Measurements from ENCODE around the gene TOMM40. TPM values are rescaled to one million over a fixed set of nuclear protein-coding genes. Genes with fewer than 3 reads are reported as not detected.

The TOMM40 gene
- total and polyA plus RNA-seq, 2 of the 13 experiments (the other 11 are each of a cell fraction or from before 2014, with no cell fraction given) = 72.0 to 110 TPM

GRCh38 chr19:44905437-44906160 is 14.5 kb downstream of the TOMM40 start, which contains the start of gene APOE (continued):
- TF ChIP-seq CERS6 (CRISPR knock-in tag; IDR thresholded peaks at IDR 0.05) = no peak
- no peak for TF ChIP-seq CSRNP1 (CRISPR knock-in tag; IDR thresholded peaks at IDR 0.05)
- TF ChIP-seq SP4 (CRISPR knock-in tag; IDR thresholded peaks at IDR 0.05) = peak; percentile 58; the same call in 1 of the 2 replicates
- no peak for TF ChIP-seq ZNF530 (CRISPR knock-in tag; IDR thresholded peaks at IDR 0.05; ENCODE audit: low read depth)
- TF ChIP-seq ZGPAT (CRISPR knock-in tag; IDR thresholded peaks at IDR 0.05) = peak; percentile 50; the same call in 1 of the 2 replicates
- TF ChIP-seq SAFB2 (CRISPR knock-in tag; IDR thresholded peaks at IDR 0.05; ENCODE audit: borderline replicate concordance, low read depth) = no peak
- peak; percentile 23; the same call in 1 of the 2 replicates for TF ChIP-seq ZFY (CRISPR knock-in tag; IDR thresholded peaks at IDR 0.05)
- TF ChIP-seq MNT (IDR thresholded peaks at IDR 0.05) = no peak
- TF ChIP-seq ZNF616 (CRISPR knock-in tag; IDR thresholded peaks at IDR 0.05; ENCODE audit: low read depth) = no peak
- TF ChIP-seq ZNF558 (CRISPR knock-in tag; IDR thresholded peaks at IDR 0.05; ENCODE audit: borderline replicate concordance) = no peak
- no peak for TF ChIP-seq TBL1XR1 (IDR thresholded peaks at IDR 0.05; ENCODE audit: borderline replicate concordance, low read length, partially characterized antibody)
- TF ChIP-seq ZNF557 (CRISPR knock-in tag; IDR thresholded peaks at IDR 0.05) = no peak
- no peak for TF ChIP-seq KDM1A (CRISPR knock-in tag; IDR thresholded peaks at IDR 0.05)
- no peak for TF ChIP-seq ZSCAN5A (CRISPR knock-in tag; IDR thresholded peaks at IDR 0.05; ENCODE audit: borderline replicate concordance)
- TF ChIP-seq ZNF143 (CRISPR knock-in tag; IDR thresholded peaks at IDR 0.05) = no peak
- TF ChIP-seq ZNF510 (CRISPR knock-in tag; IDR thresholded peaks at IDR 0.05; ENCODE audit: low read depth) = 0 out of 2 replicates have a peak, but pooled peaks have one; percentile 74
- no peak for TF ChIP-seq ZBTB43 (CRISPR knock-in tag; conservative IDR thresholded peaks at IDR 0.05)
- TF ChIP-seq POGK (CRISPR knock-in tag; conservative IDR thresholded peaks at IDR 0.05) = no peak; the same call in 1 of the 2 replicates

Data from HepG2 (cell line).